K562 (cell line): ENCODE measurements around the gene CNDP1. TPM values are rescaled to one million over a fixed set of nuclear protein-coding genes. Genes with fewer than 3 reads are reported as not detected.
A peak's percentile ranks its signal among the peaks of the same experiment; 100 is the strongest.

ENCODE experiments used
- HDAC3 ChIP-seq: fragments of 450-650 bp; IDR thresholded peaks from 2 replicates; pipeline ENCODE4 v1.6.1; 2018; ENCODE audit warnings: borderline replicate concordance, mild to moderate bottlenecking, moderate library complexity; ENCODE audit not compliant: partially characterized antibody
- MGA ChIP-seq: fragments of 450-650 bp; IDR thresholded peaks from 2 replicates; pipeline ENCODE4 v1.6.1; 2016; ENCODE audit warnings: mild to moderate bottlenecking, moderate library complexity
- TGIF2 ChIP-seq: sonication (generic); formaldehyde crosslinking; IDR thresholded peaks from 2 replicates; pipeline ENCODE4 v1.8.1; 2022; ENCODE audit warnings: mild to moderate bottlenecking, missing genetic modification reagents, moderate library complexity
- TOE1 ChIP-seq, 2 experiments: fragments of 450-650 bp in 1 of 2; sonication (generic) in 1 of 2; formaldehyde crosslinking in 1 of 2; IDR thresholded peaks; 2 replicates each; pipeline versions ENCODE4 v1.7.1 to v1.8.0; 2016 to 2022; ENCODE audit warnings: borderline replicate concordance in 2 of 2, mild to moderate bottlenecking in 2 of 2, antibody characterized with exemption in 1 of 2, inconsistent platforms in 1 of 2, low read depth in 1 of 2, missing genetic modification reagents in 1 of 2, moderate library complexity in 1 of 2
- ZBTB1 ChIP-seq: sonication (generic); formaldehyde crosslinking; IDR thresholded peaks from 2 replicates; pipeline ENCODE4 v1.8.1; 2023; ENCODE audit warnings: missing genetic modification reagents, low read depth, mild to moderate bottlenecking, borderline replicate concordance
- polyA plus RNA-seq, 8 experiments: library from polyadenylated mRNA; depleted of rRNA in 4 of 8; stranded (reverse) in 5 of 8; unstranded in 3 of 8; fragments of >200 nt; fragmentation: Nextera tagmentation in 2 of 8; fragmentation: Illumina TruSeq in 1 of 8; extraction: Ambion mirVana in 2 of 8; extraction: Trizol in 1 of 8; gene quantifications; 2 replicates each; pipeline versions ENCODE4 v1.2.1 to v1.2.3, GENCODE V29; 2011 to 2014; ENCODE audit warnings: inconsistent platforms in 1 of 8, missing spikeins in 1 of 8
- total RNA-seq, 7 experiments: library from RNA; depleted of rRNA in 6 of 7; stranded (reverse); fragments of >200 nt in 6 of 7; fragmentation: Illumina TruSeq in 2 of 7; extraction: Trizol in 2 of 7; gene quantifications; 2 replicates each; pipeline versions ENCODE4 v1.2.1 to v1.2.3, GENCODE V29; 2011 to 2021; ENCODE audit warnings: low replicate concordance in 1 of 7
- TF ChIP-seq, protein P1 (sequence below): IDR thresholded peaks from 3 replicates; pipeline ENCODE4 v1.6.1; 2011; ENCODE audit warnings: borderline replicate concordance, mild to moderate bottlenecking, moderate library complexity; ENCODE audit not compliant: insufficient read length; ENCODE audit errors: extremely low read depth
- TF ChIP-seq, protein P2 (sequence below): fragments of 450-650 bp; IDR thresholded peaks from 2 replicates; pipeline ENCODE4 v1.6.1; 2016; ENCODE audit warnings: antibody characterized with exemption

Gene CNDP1
- total and polyA plus RNA-seq, 9 of the 15 experiments (the other 6 are each of a cell fraction or from before 2014, with no cell fraction given) = not detected

GRCh38 chr18:74495581-74496507 lies 38.5 kb upstream of the CNDP1 start, which contains the start of gene CNDP2 (continued):
- TF ChIP-seq, protein P1, sequence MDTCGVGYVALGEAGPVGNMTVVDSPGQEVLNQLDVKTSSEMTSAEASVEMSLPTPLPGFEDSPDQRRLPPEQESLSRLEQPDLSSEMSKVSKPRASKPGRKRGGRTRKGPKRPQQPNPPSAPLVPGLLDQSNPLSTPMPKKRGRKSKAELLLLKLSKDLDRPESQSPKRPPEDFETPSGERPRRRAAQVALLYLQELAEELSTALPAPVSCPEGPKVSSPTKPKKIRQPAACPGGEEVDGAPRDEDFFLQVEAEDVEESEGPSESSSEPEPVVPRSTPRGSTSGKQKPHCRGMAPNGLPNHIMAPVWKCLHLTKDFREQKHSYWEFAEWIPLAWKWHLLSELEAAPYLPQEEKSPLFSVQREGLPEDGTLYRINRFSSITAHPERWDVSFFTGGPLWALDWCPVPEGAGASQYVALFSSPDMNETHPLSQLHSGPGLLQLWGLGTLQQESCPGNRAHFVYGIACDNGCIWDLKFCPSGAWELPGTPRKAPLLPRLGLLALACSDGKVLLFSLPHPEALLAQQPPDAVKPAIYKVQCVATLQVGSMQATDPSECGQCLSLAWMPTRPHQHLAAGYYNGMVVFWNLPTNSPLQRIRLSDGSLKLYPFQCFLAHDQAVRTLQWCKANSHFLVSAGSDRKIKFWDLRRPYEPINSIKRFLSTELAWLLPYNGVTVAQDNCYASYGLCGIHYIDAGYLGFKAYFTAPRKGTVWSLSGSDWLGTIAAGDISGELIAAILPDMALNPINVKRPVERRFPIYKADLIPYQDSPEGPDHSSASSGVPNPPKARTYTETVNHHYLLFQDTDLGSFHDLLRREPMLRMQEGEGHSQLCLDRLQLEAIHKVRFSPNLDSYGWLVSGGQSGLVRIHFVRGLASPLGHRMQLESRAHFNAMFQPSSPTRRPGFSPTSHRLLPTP = no peak
- TF ChIP-seq MGA = no peak; the same call in none of the 2 replicates
- peak; percentile 62 for TF ChIP-seq TOE1 (IDR thresholded peaks at IDR 0.05; ENCODE audit: borderline replicate concordance)
- no peak for TF ChIP-seq TOE1 (CRISPR knock-in tag; IDR thresholded peaks at IDR 0.05; ENCODE audit: borderline replicate concordance, low read depth)
- TF ChIP-seq ZBTB1 (CRISPR knock-in tag) = no peak; the same call in 1 of the 2 replicates
- TF ChIP-seq HDAC3 = no peak
- TF ChIP-seq TGIF2 (CRISPR knock-in tag) = no peak
- TF ChIP-seq, protein P2, sequence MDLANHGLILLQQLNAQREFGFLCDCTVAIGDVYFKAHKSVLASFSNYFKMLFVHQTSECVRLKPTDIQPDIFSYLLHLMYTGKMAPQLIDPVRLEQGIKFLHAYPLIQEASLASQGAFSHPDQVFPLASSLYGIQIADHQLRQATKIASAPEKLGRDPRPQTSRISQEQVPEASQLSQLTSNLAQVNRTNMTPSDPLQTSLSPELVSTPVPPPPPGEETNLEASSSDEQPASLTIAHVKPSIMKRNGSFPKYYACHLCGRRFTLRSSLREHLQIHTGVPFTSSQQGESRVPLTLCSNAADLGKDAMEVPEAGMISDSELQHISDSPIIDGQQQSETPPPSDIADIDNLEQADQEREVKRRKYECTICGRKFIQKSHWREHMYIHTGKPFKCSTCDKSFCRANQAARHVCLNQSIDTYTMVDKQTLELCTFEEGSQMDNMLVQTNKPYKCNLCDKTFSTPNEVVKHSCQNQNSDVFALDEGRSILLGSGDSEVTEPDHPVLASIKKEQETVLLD = no peak
